ENCODE data around the gene GORAB. TPM values are rescaled to one million over a fixed set of nuclear protein-coding genes. Genes with fewer than 3 reads are reported as not detected.

The GORAB gene, protein sequence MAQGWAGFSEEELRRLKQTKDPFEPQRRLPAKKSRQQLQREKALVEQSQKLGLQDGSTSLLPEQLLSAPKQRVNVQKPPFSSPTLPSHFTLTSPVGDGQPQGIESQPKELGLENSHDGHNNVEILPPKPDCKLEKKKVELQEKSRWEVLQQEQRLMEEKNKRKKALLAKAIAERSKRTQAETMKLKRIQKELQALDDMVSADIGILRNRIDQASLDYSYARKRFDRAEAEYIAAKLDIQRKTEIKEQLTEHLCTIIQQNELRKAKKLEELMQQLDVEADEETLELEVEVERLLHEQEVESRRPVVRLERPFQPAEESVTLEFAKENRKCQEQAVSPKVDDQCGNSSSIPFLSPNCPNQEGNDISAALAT
- total RNA-seq (2022; extraction: Qiagen RNA extraction): 5.9 to 8.3 TPM (median 7.1 TPM) in 5 replicates

GRCh38 chr1:170531758-170532657, at the start of gene GORAB:
TSS of gene GORAB (plus strand) at chr1:170532166. CDS start at chr1:170532224, 58 bp downstream.

Other genes starting within 250 kb of the GORAB start
- 0.02 to 0.08 TPM in 2 of 5 replicates, not detected in the others for gene PRRX1, start 132.0 kb downstream of the GORAB start, total RNA-seq (2022; extraction: Qiagen RNA extraction)